ENCODE results near the gene HRH3.

Gene HRH3

DNA sequence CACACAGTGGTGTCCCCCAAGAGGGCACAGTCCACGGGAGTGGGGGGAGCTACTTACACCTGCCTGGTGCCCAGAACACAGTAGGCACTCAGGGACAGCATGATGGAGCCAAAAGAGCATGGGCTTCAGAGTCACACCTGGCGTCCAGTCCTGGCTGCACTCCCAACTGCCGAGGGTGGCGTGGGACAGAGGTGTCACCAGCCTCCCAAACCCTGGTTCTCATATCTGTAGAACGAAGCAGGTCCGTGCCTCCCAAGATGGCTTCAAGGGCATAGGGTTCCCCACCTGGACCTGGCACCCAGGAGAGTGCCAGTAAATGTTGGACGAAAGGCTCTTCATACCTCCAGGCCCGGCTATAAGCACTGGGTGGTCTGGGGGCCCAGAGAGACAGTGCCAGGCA, 8.9 kb downstream of the HRH3 start:
- Histone ChIP-seq H3K4me3 (ENCODE audit: low read length) (no peak overlapping the region), H3K4me1 (ENCODE audit: insufficient read depth, low read length) (no peaks in the 10 kb centered on the region), H3K27me3 (ENCODE audit: insufficient read depth, low read length) (peaks cover 12% of the 10 kb centered on the region; the same call in 1 of the 2 replicates), H3K27ac (ENCODE audit: low read length) (no peak overlapping the region), H3K36me3 (ENCODE audit: insufficient read depth, low read depth, low read length) (no peaks in the 10 kb centered on the region), H3K9ac (ENCODE audit: low read depth, low read length) (no peak overlapping the region), H3K9me3 (ENCODE audit: insufficient read depth, low read depth, low read length) (no peaks in the 10 kb centered on the region)

DNA sequence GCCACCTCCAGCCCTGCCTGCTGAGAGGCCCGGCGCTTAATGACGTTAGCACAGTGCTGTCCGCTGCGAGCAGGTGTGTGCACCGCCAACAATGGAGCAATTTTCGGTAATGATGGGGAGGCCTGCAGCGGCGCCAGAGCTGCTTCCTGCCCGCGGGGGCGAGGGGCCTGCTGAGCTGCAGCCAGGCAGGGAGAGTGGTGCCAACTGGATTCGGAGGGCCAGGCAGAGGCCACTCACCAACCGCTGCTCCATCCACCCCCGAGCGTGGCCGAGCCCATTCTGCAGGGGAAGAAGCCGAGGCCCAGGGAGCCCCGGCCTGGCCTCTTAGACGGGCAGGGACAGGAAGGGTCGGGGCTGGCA, 9.6 kb downstream of the HRH3 start:
- Histone ChIP-seq H3K9me3 (ENCODE audit: insufficient read depth, low read depth, low read length) (no peaks in the 10 kb centered on the region), H3K27me3 (ENCODE audit: insufficient read depth, low read length) (peaks cover 12% of the 10 kb centered on the region; the same call in 1 of the 2 replicates), H3K9ac (ENCODE audit: low read depth, low read length) (no peak overlapping the region), H3K4me3 (ENCODE audit: low read length) (no peak overlapping the region), H3K27ac (ENCODE audit: low read length) (no peak overlapping the region), H3K36me3 (ENCODE audit: insufficient read depth, low read depth, low read length) (no peaks in the 10 kb centered on the region), H3K4me1 (ENCODE audit: insufficient read depth, low read length) (no peaks in the 10 kb centered on the region)

- no peaks in the 10 kb centered on the region for H3K4me1 ChIP-seq (ENCODE audit: insufficient read depth, low read length)
- no peak overlapping the region for H3K4me3 ChIP-seq (ENCODE audit: low read length)
- no peak overlapping the region for H3K9ac ChIP-seq (ENCODE audit: low read depth, low read length)
- peaks cover 7% of the 10 kb centered on the region; the same call in 1 of the 2 replicates for H3K27me3 ChIP-seq (ENCODE audit: insufficient read depth, low read length)
- H3K27ac ChIP-seq (ENCODE audit: low read length): no peak overlapping the region
- no peaks in the 10 kb centered on the region for H3K9me3 ChIP-seq (ENCODE audit: insufficient read depth, low read depth, low read length)
- no peaks in the 10 kb centered on the region for H3K36me3 ChIP-seq (ENCODE audit: insufficient read depth, low read depth, low read length)
Measured at GRCh38 chr20:62209850-62210495, 10.1 kb downstream of the HRH3 start.

DNA sequence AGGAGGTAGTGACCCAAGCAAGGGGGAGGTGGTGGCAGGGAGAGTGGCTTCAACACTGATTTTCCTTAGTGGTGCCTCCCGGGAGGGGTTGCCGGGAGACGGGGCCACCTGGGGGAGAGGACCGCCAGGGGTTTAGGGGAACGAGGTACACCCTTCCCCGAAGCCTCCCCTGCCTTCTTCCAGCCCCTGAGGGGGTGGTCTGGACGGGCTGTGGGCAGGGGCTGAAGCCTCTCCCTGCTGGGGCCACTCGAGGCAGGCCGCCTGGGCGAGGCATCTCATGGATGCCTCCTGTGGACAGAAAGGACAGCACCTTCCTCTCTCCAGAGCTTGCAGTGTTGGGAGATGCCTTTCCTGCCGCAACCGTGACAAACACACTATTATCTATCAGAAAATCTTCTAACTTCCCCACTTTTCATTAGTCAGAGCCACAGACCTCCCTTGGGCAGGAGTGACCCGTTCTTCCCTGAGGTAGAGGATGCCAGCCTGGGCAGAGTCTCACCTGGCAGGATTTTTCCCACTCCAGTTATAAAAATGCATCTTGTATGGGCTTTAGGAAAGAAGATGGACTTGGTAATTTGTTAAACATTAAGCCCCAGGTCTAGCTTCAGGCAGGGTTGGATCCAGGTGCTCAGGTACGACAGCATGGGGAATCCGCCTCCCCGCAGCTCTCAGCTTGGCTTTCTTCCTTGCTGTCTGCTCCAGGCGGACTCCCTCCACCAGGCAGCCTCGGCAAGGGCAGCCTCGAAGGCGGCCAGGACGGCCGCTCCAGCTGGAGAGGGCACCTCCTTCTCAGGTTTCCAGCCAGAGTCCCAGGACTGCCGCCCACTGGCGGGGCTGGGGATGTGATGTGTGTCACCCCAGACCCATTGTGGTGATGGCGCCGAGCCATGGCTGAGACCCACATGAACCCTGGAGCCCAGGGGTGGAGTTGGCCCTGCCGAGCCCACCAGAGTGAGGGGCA, 11.0 kb downstream of the HRH3 start:
- H3K27ac ChIP-seq (ENCODE audit: low read length): no peak overlapping the region
- no peaks in the 10 kb centered on the region for H3K4me1 ChIP-seq (ENCODE audit: insufficient read depth, low read length)
- no peaks in the 10 kb centered on the region for H3K9me3 ChIP-seq (ENCODE audit: insufficient read depth, low read depth, low read length)
- no peak overlapping the region for H3K4me3 ChIP-seq (ENCODE audit: low read length)
- H3K27me3 ChIP-seq (ENCODE audit: insufficient read depth, low read length): 0 out of 2 replicates have a peak, but pooled peaks cover 4% of the 10 kb centered on the region
- no peak overlapping the region for H3K9ac ChIP-seq (ENCODE audit: low read depth, low read length)
- H3K36me3 ChIP-seq (ENCODE audit: insufficient read depth, low read depth, low read length): no peaks in the 10 kb centered on the region

DNA sequence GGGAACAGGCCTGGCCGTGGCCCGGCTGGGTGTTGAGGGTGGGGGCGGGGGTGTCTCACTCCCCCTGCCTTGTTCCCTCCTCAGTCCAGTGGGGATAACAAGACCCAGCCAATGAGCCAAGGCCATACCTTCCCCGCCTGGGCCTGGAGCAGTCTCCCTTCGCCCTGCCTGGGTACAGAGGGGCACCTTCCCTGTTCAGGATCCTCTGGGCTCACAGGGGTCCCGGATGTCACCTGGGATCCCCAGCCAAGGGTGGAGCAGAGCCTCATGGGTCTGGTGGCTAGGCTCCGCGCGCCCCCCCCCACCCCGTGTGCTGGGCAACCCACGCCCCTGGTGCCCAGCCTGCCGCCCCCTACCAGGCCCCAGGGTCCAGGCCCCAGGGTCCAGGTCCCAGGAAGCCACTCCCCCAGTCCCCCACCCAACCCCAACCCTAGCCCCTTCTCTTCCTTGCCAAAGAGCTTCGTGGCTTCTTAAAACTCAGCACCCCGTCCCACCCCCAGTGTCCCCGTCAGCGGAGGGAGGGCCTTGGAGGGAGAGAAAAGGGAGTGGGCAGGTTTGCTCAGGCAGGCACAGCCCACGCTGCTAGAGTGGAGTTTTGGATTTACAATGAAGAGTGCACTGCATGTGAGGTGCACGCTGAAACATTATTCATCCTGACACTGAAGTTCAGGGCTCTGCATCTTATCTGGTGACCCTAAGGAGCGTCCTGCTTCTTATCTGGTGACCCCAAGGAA, 11.8 kb downstream of the HRH3 start:
- Histone ChIP-seq H3K4me3 (ENCODE audit: low read length) (no peak overlapping the region), H3K4me1 (ENCODE audit: insufficient read depth, low read length) (no peaks in the 10 kb centered on the region), H3K27me3 (ENCODE audit: insufficient read depth, low read length) (no peaks in the 10 kb centered on the region), H3K27ac (ENCODE audit: low read length) (no peak overlapping the region), H3K9ac (ENCODE audit: low read depth, low read length) (no peak overlapping the region), H3K36me3 (ENCODE audit: insufficient read depth, low read depth, low read length) (0 out of 2 replicates have a peak, but pooled peaks cover 2% of the 10 kb centered on the region), H3K9me3 (ENCODE audit: insufficient read depth, low read depth, low read length) (no peaks in the 10 kb centered on the region)

- Histone ChIP-seq H3K4me3 (ENCODE audit: low read length) (no peak overlapping the region), H3K9ac (ENCODE audit: low read depth, low read length) (no peak overlapping the region), H3K27ac (ENCODE audit: low read length) (no peak overlapping the region), H3K27me3 (ENCODE audit: insufficient read depth, low read length) (no peaks in the 10 kb centered on the region), H3K4me1 (ENCODE audit: insufficient read depth, low read length) (no peaks in the 10 kb centered on the region), H3K9me3 (ENCODE audit: insufficient read depth, low read depth, low read length) (no peaks in the 10 kb centered on the region), H3K36me3 (ENCODE audit: insufficient read depth, low read depth, low read length) (0 out of 2 replicates have a peak, but pooled peaks cover 15% of the 10 kb centered on the region)
Measured at GRCh38 chr20:62206388-62206775, 13.7 kb downstream of the HRH3 start.

DNA sequence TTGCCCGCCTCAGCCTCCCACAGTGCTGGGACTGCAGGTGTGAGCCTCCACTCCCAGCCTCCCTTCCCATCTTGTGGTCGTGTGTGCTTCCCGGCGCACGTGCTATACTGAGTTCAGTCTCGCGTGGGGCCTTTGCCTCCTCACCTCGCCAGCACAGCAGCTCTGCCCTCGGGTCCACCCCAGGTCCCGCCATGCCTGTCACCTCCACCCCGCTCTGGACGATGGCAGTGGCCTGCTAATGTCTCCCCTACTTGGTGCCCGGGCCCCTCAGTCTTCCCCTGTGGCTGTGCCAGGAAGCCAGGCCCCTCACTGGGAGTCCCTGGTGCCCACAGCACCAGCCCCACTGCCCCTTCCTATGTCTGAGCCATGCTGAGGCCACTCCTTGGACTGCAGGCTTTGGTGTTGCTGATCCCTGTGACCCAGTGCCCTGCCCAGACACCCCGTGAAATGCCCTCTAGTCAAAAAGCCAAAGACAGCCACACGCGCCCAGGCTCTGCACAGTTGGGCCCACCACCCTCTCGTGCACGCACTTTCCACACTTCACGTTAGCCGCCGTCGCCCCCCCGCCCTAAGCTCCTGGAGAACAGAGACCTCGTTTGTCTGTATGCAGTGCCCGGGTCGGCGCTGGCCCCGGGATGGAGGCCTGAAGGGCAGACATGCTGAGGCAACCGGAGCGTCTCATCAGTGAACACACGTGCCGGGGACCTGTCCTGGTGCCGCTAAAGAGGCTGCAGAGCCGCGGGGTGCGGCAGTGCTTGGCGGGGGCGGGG, 14.3 kb downstream of the HRH3 start:
- no peaks in the 10 kb centered on the region for H3K9me3 ChIP-seq (ENCODE audit: insufficient read depth, low read depth, low read length)
- no peaks in the 10 kb centered on the region for H3K27me3 ChIP-seq (ENCODE audit: insufficient read depth, low read length)
- no peak overlapping the region for H3K4me3 ChIP-seq (ENCODE audit: low read length)
- H3K9ac ChIP-seq (ENCODE audit: low read depth, low read length): no peak overlapping the region
- H3K27ac ChIP-seq (ENCODE audit: low read length): no peak overlapping the region
- 0 out of 2 replicates have a peak, but pooled peaks cover 21% of the 10 kb centered on the region for H3K36me3 ChIP-seq (ENCODE audit: insufficient read depth, low read depth, low read length)
- no peaks in the 10 kb centered on the region for H3K4me1 ChIP-seq (ENCODE audit: insufficient read depth, low read length)

DNA sequence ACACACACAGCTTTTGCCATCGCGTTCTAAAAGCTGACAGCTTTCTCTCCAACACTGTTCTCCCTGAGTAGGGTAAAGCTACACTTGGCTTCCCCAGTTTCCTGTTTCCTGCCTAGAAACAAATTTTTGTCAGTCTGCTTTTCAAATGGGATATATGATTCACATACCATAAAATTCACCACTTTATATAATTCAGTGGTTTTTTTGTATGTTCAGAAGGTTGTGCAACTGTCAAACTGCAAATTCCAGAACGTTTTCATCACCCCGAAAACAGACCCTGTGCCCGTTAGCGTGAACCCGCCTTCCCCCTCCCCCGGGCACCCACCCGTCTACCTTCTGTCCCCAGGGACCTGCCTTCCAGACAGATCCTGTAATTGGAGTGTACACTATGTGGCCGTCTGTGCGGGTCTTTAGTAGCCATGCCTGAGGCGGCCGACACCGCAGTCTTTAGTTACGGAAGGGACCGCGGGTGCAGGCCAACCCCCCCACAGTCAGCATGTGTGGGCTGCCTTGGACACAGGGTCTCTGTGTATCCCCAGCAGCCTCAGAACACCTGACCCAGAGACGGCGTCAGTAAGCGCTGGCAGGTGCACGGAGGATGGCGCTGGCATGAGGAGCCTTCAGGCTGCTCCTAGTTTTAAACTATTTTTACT, 16.6 kb downstream of the HRH3 start:
- Histone ChIP-seq H3K9ac (ENCODE audit: low read depth, low read length) (no peak overlapping the region), H3K27me3 (ENCODE audit: insufficient read depth, low read length) (no peaks in the 10 kb centered on the region), H3K4me1 (ENCODE audit: insufficient read depth, low read length) (no peaks in the 10 kb centered on the region), H3K27ac (ENCODE audit: low read length) (no peak overlapping the region), H3K9me3 (ENCODE audit: insufficient read depth, low read depth, low read length) (no peaks in the 10 kb centered on the region), H3K36me3 (ENCODE audit: insufficient read depth, low read depth, low read length) (peaks cover 39% of the 10 kb centered on the region), H3K4me3 (ENCODE audit: low read length) (no peak overlapping the region)

DNA sequence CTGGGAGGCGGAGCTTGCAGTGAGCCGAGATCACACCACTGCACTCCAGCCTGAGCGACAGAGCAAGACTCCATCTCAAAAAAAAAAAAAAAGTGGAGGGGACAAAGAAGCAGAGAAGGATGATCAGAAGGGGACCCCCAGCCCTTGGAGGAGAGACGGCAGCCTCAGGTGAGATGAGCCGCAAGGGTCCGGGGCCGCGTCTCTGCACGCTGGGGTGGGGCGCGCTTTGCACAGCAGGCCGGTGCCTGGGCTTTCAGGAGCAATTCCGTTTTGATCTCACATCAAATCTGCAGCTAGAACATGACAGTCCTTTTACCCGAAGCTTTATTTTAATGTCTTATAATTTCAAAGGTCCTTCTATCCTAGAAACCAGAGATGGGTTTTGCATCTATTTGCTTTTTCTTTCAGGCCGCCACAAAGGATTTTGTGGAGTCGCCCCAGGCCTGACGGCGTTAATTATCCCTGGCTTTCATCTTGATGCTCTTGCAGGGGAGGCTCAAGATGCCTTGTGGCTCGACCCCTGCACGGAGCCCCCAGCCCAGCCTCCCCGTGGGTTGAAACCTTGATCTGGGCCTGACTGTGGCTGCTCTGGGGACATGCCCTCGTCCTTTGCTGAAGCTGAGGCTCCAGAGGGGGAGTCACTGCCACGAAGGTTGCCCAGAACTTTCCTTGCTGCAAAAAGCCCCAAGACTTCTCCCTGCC, 17.3 kb downstream of the HRH3 start:
- Histone ChIP-seq H3K9ac (ENCODE audit: low read depth, low read length) (no peak overlapping the region), H3K4me3 (ENCODE audit: low read length) (no peak overlapping the region)

DNA sequence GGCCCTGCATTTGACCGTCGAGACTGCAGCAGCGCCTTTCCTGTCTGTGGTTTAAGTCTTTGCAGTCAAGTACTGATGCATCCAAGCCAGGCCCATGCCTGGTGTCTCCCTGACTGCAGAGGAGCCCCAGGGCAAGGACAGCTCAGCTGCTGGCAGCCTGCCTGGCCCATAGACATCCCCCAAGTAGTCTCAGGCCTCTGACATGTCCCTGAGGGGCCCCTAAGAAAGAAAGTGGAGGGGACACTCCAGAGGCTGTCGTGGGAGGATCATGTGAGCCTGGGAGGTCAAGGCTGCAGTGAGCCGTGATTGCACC, 18.0 kb downstream of the HRH3 start:
- Histone ChIP-seq H3K4me3 (ENCODE audit: low read length) (no peak overlapping the region), H3K36me3 (ENCODE audit: insufficient read depth, low read depth, low read length) (peaks cover 51% of the 10 kb centered on the region), H3K9me3 (ENCODE audit: insufficient read depth, low read depth, low read length) (no peaks in the 10 kb centered on the region)

More for the DNA sequence above, 17.3 kb downstream of the HRH3 start:
- H3K27me3 ChIP-seq (ENCODE audit: insufficient read depth, low read length): no peaks in the 10 kb centered on the region
- H3K27ac ChIP-seq (ENCODE audit: low read length): no peak overlapping the region
- no peaks in the 10 kb centered on the region for H3K9me3 ChIP-seq (ENCODE audit: insufficient read depth, low read depth, low read length)
- H3K36me3 ChIP-seq (ENCODE audit: insufficient read depth, low read depth, low read length): peaks cover 46% of the 10 kb centered on the region
- no peaks in the 10 kb centered on the region for H3K4me1 ChIP-seq (ENCODE audit: insufficient read depth, low read length)

More for the DNA sequence above, 18.0 kb downstream of the HRH3 start:
- H3K9ac ChIP-seq (ENCODE audit: low read depth, low read length): no peak overlapping the region
- H3K4me1 ChIP-seq (ENCODE audit: insufficient read depth, low read length): no peaks in the 10 kb centered on the region
- no peaks in the 10 kb centered on the region for H3K27me3 ChIP-seq (ENCODE audit: insufficient read depth, low read length)
- H3K27ac ChIP-seq (ENCODE audit: low read length): no peak overlapping the region
